ENCODE measurements around the gene ADM2. TPM values are rescaled to one million over a fixed set of nuclear protein-coding genes. Genes with fewer than 3 reads are reported as not detected.
A peak's percentile ranks its signal among the peaks of the same experiment; 100 is the strongest.

Gene ADM2
- total and polyA plus RNA-seq, 4 donors, result 0.06 to 0.15 (median 0.11) TPM

DNA sequence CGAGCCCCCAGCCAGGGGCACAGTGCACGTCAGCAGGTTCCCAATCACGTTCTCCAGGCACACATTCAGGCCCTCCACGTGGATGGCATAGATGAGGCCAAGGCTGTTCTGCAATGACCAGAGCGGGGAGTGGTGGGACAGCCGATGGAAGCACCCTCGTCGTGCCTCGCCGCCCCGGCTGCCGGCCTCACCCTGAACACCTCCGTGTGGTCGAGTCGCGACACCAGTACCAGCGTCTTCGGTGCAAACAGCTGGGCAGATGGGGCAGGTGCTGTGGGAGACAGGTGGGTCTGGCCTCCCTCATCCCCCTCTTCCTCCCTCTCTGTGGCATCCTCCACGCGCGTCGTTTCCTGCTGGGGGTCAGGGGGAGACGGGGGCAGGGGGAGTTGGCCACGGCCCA, 14.0 kb upstream of the ADM2 start:
- DNase-seq (ENCODE audit: low read depth in 4 of 6, low spot score in 6 of 6), result no peak
- no peak overlapping the region for H3K4me3 ChIP-seq (ENCODE audit: low read depth, low read length)
- no peaks in the 10 kb centered on the region for H3K27me3 ChIP-seq (ENCODE audit: control insufficient read depth, insufficient read depth, low read length)
- H3K4me1 ChIP-seq (ENCODE audit: control insufficient read depth, insufficient read depth, low read length), result peaks cover 26% of the 10 kb centered on the region
- peaks cover 99% of the 10 kb centered on the region for H3K36me3 ChIP-seq (ENCODE audit: control insufficient read depth, insufficient read depth, low read length)
- H3K9me3 ChIP-seq (ENCODE audit: control insufficient read depth, insufficient read depth, low read length), result no peaks in the 10 kb centered on the region
- 88% methylated on average over 7 of the region's 24 CpGs for WGBS (ENCODE audit: insufficient coverage)
- no peak overlapping the region for H3K27ac ChIP-seq (ENCODE audit: low read depth, low read length)

DNA sequence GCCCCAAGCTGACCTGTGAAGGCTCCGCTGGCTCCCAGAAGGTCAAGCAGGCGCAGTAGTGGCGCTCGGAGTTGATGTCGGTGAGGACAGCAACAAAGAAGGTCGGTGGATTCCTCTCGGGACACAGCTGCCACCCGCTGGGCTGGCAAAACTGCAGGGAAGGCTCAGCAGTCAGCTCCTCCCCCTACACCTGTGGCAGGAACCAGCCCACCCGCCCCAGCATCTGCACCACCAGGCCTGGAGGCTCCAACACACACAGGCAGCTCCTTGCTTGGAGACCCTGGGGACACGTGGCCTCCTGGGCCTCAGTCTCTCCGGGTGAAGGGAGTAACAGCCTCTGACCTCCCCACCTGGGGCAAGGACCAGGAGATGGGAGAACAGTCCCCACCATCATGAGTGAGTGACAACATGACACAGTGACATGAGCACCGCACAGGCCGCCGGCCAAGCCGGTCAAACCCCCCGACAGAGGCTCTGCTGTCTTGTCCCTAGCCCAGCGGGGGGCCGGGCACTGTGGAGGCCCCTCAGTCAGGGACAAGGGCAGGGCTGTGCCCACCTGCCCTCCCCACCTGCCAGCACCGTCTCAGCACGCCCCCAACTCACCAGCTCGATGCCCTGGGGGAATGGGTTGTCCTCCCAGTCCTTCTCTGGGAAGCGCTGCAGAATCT, 13.4 kb upstream of the ADM2 start:
- no peak overlapping the region for H3K27ac ChIP-seq (ENCODE audit: low read depth, low read length)
- H3K36me3 ChIP-seq (ENCODE audit: control insufficient read depth, insufficient read depth, low read length), result peaks cover 99% of the 10 kb centered on the region
- H3K9me3 ChIP-seq (ENCODE audit: control insufficient read depth, insufficient read depth, low read length), result no peaks in the 10 kb centered on the region
- no peak overlapping the region for H3K4me3 ChIP-seq (ENCODE audit: low read depth, low read length)
- H3K4me1 ChIP-seq (ENCODE audit: control insufficient read depth, insufficient read depth, low read length), result peaks cover 32% of the 10 kb centered on the region
- H3K27me3 ChIP-seq (ENCODE audit: control insufficient read depth, insufficient read depth, low read length), result no peaks in the 10 kb centered on the region
- 91% methylated on average over 15 of the region's 22 CpGs for WGBS (ENCODE audit: insufficient coverage)
- no peak for DNase-seq (ENCODE audit: low read depth in 4 of 6, low spot score in 6 of 6)

DNA sequence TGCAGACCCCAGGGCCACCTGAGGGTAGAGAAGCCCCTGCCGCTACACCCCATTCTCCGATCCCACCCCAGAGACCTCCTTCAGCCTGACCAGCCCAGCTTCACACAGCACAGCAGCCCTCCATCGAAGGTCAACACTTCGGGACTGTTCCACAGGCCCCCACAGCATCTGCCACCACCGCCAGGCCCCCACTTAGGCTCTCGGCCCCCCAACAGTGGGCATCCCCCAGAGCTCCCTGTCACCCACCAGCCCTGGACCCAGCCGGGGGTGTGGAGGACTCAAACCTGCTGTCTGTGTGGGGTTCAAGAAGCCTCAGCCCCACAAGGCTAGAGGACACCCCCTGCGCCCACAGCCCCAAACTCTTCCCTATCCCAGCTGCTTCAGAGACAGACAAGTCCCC, 12.7 kb upstream of the ADM2 start:
- WGBS (ENCODE audit: insufficient coverage), result 95% methylated on average over 6 of the region's 8 CpGs
- H3K27me3 ChIP-seq (ENCODE audit: control insufficient read depth, insufficient read depth, low read length), result no peaks in the 10 kb centered on the region
- DNase-seq (ENCODE audit: low read depth in 4 of 6, low spot score in 6 of 6), result no peak
- H3K9me3 ChIP-seq (ENCODE audit: control insufficient read depth, insufficient read depth, low read length), result no peaks in the 10 kb centered on the region
- H3K36me3 ChIP-seq (ENCODE audit: control insufficient read depth, insufficient read depth, low read length), result peaks cover 95% of the 10 kb centered on the region
- no peak overlapping the region for H3K4me3 ChIP-seq (ENCODE audit: low read depth, low read length)
- peaks cover 39% of the 10 kb centered on the region for H3K4me1 ChIP-seq (ENCODE audit: control insufficient read depth, insufficient read depth, low read length)
- no peak overlapping the region for H3K27ac ChIP-seq (ENCODE audit: low read depth, low read length)

DNA sequence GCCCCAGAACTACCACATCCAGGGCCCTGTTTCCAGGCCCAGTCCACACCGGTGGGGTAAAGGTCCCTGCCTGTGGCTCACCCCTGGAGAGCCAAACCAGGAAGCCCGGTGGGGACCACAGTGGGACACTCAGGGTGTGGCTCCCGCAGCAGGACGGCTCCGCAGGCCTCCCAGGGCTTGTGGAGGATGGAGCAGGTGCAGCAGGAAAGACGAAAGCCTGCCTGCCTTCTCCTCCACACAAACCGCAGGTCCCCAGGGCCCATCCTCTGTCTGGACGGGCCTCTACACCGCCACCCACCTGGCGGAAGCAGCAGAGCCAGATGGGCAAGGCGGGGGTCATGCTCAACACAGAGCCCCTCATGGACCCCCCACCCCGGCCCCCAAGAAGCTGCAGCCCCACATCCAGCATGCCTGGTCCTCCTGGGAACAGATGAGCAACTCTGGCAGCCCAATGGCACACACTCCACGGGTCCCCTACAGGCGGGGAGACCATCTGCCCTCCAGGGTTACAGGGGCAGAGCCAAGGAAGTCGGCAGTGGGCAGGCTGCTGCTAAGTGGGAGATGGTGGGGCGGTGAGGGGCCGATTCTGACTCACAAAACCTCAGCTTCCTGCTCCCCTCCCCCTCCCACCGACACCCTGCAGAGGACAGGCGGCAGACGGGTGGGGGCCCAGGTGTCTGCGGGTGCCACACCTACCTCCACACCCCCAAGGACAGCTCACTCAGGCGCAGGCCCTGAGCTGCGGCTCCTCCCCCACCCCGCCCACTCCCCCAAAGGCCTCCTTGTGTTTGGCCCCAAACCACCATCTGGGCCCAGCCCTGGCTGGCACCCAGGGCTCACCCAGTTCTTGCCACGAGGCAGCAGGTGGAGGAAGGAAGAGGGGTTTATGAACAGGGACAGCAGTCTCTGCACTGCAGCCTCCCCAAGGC, 11.7 kb upstream of the ADM2 start:
- H3K4me3 ChIP-seq (ENCODE audit: low read depth, low read length), result no peak overlapping the region

DNA sequence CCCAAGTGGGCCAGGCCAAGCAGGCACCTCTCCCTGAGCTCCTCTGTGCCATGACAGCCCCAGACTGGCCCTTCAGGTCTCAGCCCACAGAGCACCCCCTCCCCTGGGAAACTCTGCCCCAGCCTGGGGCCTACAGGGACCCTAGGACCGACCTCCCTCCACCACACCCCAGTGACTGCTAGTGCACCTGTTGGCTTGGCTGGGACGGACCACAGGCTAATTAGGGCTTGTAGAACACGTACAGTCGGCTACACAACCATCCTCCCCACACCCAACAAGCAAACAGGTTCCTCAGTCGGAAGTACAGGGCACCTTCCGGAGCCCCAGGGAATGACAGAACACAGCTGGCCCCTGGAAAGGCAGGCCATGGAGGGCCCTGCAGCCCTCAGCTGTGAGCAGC, 10.9 kb upstream of the ADM2 start:
- no peak for DNase-seq (ENCODE audit: low read depth in 4 of 6, low spot score in 6 of 6)
- Histone ChIP-seq H3K27ac (ENCODE audit: low read depth, low read length) (no peak overlapping the region), H3K4me1 (ENCODE audit: control insufficient read depth, insufficient read depth, low read length) (peaks cover 48% of the 10 kb centered on the region)

More for the DNA sequence above, 11.7 kb upstream of the ADM2 start:
- WGBS (ENCODE audit: insufficient coverage), result 56% methylated on average over 19 of the region's 25 CpGs
- Histone ChIP-seq H3K36me3 (ENCODE audit: control insufficient read depth, insufficient read depth, low read length) (peaks cover 85% of the 10 kb centered on the region), H3K4me1 (ENCODE audit: control insufficient read depth, insufficient read depth, low read length) (peaks cover 44% of the 10 kb centered on the region), H3K9me3 (ENCODE audit: control insufficient read depth, insufficient read depth, low read length) (no peaks in the 10 kb centered on the region), H3K27me3 (ENCODE audit: control insufficient read depth, insufficient read depth, low read length) (no peaks in the 10 kb centered on the region), H3K27ac (ENCODE audit: low read depth, low read length) (no peak overlapping the region)
- DNase-seq (ENCODE audit: low read depth in 4 of 6, low spot score in 6 of 6), result no peak

DNA sequence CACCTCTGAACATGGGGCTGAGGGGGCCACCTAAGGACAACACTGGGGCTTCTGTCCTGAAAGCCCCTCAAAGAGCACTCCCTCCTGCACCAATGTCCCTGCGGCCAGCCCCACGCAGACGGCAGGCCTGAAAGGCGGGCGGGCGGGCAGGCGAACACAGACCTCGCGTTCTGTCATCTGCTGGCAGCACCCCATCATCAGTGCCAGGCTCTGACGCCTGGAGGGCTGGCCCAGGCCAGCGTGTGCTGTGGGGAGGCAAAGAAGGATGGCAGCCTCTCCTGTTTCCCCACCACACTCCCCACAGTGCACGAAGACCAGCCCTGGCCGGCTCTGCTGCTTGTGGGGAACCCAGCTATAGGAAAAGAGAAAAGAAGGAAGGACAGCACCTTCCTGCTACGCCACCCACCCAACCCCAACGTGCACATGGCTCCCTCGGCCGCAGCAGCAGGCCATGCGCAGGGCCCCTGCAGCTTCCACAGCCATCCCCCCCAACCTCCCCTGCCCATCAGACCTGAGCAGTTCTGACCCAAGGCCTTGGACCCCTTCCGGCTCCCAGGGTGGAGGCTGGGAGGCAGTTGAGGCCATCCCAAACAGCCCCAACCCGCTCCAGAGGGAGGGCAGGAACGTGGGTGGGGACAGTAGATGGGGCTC, 10.0 kb upstream of the ADM2 start:
- no peak for DNase-seq (ENCODE audit: low read depth in 4 of 6, low spot score in 6 of 6)
- Histone ChIP-seq H3K4me1 (ENCODE audit: control insufficient read depth, insufficient read depth, low read length) (peaks cover 51% of the 10 kb centered on the region), H3K4me3 (ENCODE audit: low read depth, low read length) (no peak overlapping the region)

More for the DNA sequence above, 10.9 kb upstream of the ADM2 start:
- Histone ChIP-seq H3K4me3 (ENCODE audit: low read depth, low read length) (no peak overlapping the region), H3K36me3 (ENCODE audit: control insufficient read depth, insufficient read depth, low read length) (peaks cover 76% of the 10 kb centered on the region), H3K9me3 (ENCODE audit: control insufficient read depth, insufficient read depth, low read length) (no peaks in the 10 kb centered on the region), H3K27me3 (ENCODE audit: control insufficient read depth, insufficient read depth, low read length) (no peaks in the 10 kb centered on the region)
- 86% methylated on average over 6 of the region's 6 CpGs for WGBS (ENCODE audit: insufficient coverage)

DNA sequence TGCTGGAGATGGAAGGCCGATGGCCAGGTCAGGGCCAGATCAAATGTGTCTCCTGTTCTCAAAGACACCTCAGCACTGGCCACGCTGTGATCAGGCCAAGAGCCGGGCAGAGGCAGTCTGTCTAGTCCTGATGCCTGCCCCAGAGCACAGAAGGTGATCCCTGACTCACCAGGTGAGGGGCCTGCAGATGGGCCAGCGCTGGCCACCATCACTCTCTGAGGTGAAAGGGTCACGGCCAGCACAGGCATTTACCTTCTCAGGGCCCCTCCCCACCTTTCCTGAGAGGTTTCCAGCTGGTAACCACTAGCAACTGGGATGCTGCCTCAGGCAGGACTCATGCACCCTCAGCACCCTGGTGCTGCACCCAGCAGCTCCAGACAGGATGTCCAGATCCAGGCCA, 9.4 kb upstream of the ADM2 start:
- H3K9me3 ChIP-seq (ENCODE audit: control insufficient read depth, insufficient read depth, low read length), result no peaks in the 10 kb centered on the region
- no peaks in the 10 kb centered on the region for H3K27me3 ChIP-seq (ENCODE audit: control insufficient read depth, insufficient read depth, low read length)
- peaks cover 51% of the 10 kb centered on the region for H3K4me1 ChIP-seq (ENCODE audit: control insufficient read depth, insufficient read depth, low read length)
- H3K4me3 ChIP-seq (ENCODE audit: low read depth, low read length), result no peak overlapping the region
- 79% methylated on average over 5 of the region's 5 CpGs for WGBS (ENCODE audit: insufficient coverage)
- H3K36me3 ChIP-seq (ENCODE audit: control insufficient read depth, insufficient read depth, low read length), result peaks cover 62% of the 10 kb centered on the region
- DNase-seq (ENCODE audit: low read depth in 4 of 6, low spot score in 6 of 6), result no peak
- H3K27ac ChIP-seq (ENCODE audit: low read depth, low read length), result no peak overlapping the region

More for the DNA sequence above, 10.0 kb upstream of the ADM2 start:
- Histone ChIP-seq H3K27me3 (ENCODE audit: control insufficient read depth, insufficient read depth, low read length) (no peaks in the 10 kb centered on the region), H3K27ac (ENCODE audit: low read depth, low read length) (no peak overlapping the region), H3K36me3 (ENCODE audit: control insufficient read depth, insufficient read depth, low read length) (peaks cover 68% of the 10 kb centered on the region), H3K9me3 (ENCODE audit: control insufficient read depth, insufficient read depth, low read length) (no peaks in the 10 kb centered on the region)
- 68% methylated on average over 9 of the region's 21 CpGs for WGBS (ENCODE audit: insufficient coverage)

DNA sequence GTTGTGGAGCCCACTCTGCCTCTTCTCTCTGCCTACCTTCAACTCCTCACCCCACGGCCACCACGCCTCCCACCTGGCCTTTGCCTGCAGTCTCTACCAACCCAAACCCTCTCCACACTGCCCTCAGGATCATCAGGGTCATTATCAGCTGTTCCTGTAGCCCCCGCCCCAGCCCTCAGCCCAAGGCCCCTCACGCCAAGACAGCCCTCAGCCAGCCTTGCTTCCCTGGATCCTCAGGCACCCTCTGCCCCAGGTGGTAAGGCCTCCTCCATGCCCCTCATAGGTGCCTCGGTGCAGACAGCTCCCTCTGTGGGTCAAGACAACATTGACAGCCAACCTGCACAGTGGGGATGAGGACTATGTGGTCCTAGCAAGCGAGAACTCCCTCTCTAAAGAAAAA, 8.3 kb upstream of the ADM2 start:
- Histone ChIP-seq H3K36me3 (ENCODE audit: control insufficient read depth, insufficient read depth, low read length) (peaks cover 50% of the 10 kb centered on the region), H3K9me3 (ENCODE audit: control insufficient read depth, insufficient read depth, low read length) (no peaks in the 10 kb centered on the region), H3K4me3 (ENCODE audit: low read depth, low read length) (no peak overlapping the region), H3K27ac (ENCODE audit: low read depth, low read length) (no peak overlapping the region), H3K27me3 (ENCODE audit: control insufficient read depth, insufficient read depth, low read length) (no peaks in the 10 kb centered on the region), H3K4me1 (ENCODE audit: control insufficient read depth, insufficient read depth, low read length) (peaks cover 51% of the 10 kb centered on the region)
- 93% methylated on average over 5 of the region's 6 CpGs for WGBS (ENCODE audit: insufficient coverage)
- DNase-seq (ENCODE audit: low read depth in 4 of 6, low spot score in 6 of 6), result no peak

DNA sequence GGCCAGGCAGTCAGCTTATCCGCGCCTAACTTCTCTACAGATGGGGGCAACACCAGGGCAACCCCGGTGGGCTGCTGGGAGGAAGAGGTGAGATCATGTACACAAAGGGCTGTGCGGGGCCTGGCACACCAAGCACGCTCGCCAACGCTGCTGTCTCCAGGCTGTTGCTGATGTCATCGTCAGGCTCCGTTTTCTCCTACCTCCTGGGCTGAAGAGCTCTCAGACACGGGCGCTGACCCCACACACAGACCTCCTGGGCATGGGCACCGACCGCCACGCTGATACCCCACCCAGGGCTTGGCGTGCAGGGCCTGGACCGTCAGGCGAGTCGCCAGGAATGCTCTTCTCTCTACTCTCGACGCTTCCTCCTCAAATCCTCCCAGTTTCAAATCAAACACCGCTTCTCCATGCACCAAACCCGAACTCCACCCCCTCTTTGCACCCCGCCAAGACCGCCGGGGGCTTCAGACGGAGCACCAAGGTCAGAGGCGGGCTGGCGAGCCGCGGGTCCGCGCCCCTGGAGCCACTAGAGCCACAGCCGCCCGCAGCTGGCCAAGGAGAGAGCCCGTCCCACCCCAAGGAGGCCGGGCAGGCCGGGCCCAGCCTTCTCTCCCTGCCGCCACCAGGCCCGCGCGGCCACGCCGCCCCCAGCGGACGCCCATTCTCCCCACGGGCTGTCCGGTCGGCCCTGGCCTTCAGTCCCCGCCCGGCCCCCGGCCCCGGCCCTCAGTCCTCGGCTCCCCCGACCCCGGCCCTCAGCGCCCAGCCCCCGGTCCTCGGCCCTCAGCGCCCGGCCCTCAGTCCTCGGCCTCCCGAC, 7.3 kb upstream of the ADM2 start:
- peak in 2 of 6 donors; percentile 8 to 38 for DNase-seq (ENCODE audit: low read depth in 4 of 6, low spot score in 6 of 6)
- peak overlapping the region; percentile 52 for H3K4me3 ChIP-seq (ENCODE audit: low read depth, low read length)
- peaks cover 42% of the 10 kb centered on the region for H3K36me3 ChIP-seq (ENCODE audit: control insufficient read depth, insufficient read depth, low read length)
- no peak overlapping the region for H3K27ac ChIP-seq (ENCODE audit: low read depth, low read length)
- H3K9me3 ChIP-seq (ENCODE audit: control insufficient read depth, insufficient read depth, low read length), result no peaks in the 10 kb centered on the region
- peaks cover 51% of the 10 kb centered on the region for H3K4me1 ChIP-seq (ENCODE audit: control insufficient read depth, insufficient read depth, low read length)
- WGBS (ENCODE audit: insufficient coverage), result 5% methylated on average over 61 of the region's 62 CpGs
- peaks cover 5% of the 10 kb centered on the region for H3K27me3 ChIP-seq (ENCODE audit: control insufficient read depth, insufficient read depth, low read length)

Measured in spinal cord (tissue), 10 donors.